ENCODE measurements around the gene RBM22.

RBM22 gene

GRCh38 chr5:150706776-150707390 is 6.0 kb upstream of the RBM22 start:
- Histone ChIP-seq H3K36me3 (ENCODE audit: control insufficient read depth, insufficient read depth, low read length, severe bottlenecking) (peaks cover 49% of the 10 kb centered on the region), H3K9ac (ENCODE audit: low read length) (no peak overlapping the region), H3K9me3 (ENCODE audit: control insufficient read depth, low read length) (no peaks in the 10 kb centered on the region), H3K4me1 (ENCODE audit: control insufficient read depth, insufficient read depth, low read length) (no peaks in the 10 kb centered on the region), H3K27me3 (replicated peaks; ENCODE audit: control insufficient read depth, insufficient read depth, low read length) (no peaks in the 10 kb centered on the region), H3K4me3 (ENCODE audit: low read length) (no peak overlapping the region)
- DNase-seq (ENCODE audit: low read depth): no peak

DNA sequence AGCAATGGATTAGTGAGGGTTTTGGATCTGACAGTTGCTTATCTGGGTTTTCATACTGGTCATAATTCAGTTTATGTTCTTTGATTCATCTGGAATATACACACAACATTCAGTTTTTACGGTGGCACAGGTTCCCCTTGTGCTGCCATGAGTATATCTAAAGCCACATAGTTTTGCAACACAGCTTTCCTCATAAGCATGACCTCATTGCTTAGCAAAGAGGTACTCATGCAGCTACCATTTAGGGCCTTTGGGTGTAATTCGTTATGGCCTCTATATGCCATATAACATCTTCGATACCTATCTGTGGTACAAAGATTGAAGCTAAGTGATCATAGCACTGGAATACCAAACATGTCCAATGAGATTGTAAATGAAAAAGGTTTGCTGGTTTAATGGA is 2.9 kb upstream of the RBM22 start:
- Histone ChIP-seq H3K9ac (ENCODE audit: low read length) (no peak overlapping the region), H3K9me3 (ENCODE audit: control insufficient read depth, low read length) (no peaks in the 10 kb centered on the region), H3K4me3 (ENCODE audit: low read length) (no peak overlapping the region), H3K27me3 (replicated peaks; ENCODE audit: control insufficient read depth, insufficient read depth, low read length) (no peaks in the 10 kb centered on the region), H3K36me3 (ENCODE audit: control insufficient read depth, insufficient read depth, low read length, severe bottlenecking) (peaks cover 19% of the 10 kb centered on the region), H3K4me1 (ENCODE audit: control insufficient read depth, insufficient read depth, low read length) (peaks cover 11% of the 10 kb centered on the region)
- no peak for DNase-seq (ENCODE audit: low read depth)

DNA sequence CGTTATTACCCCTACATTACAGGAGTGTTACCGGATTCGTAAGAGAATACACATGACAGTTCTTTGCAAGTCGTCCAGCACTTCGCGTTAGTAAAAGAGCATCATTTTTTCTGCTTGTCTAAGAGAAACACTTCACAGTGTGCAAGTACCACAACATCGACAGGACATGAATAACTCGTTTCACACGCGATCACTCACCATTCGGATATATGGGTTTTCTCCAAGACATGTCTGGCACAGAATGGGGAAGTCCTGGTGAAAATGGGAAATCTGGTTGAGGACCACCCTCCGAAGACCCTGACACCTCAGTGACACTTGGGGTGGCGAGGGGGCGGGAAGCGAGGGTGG is 642 bp downstream of the RBM22 start:
- Histone ChIP-seq H3K4me3 (ENCODE audit: low read length) (peak overlapping the region; percentile 97), H3K27me3 (replicated peaks; ENCODE audit: control insufficient read depth, insufficient read depth, low read length) (no peaks in the 10 kb centered on the region), H3K36me3 (ENCODE audit: control insufficient read depth, insufficient read depth, low read length, severe bottlenecking) (peaks cover 37% of the 10 kb centered on the region), H3K9me3 (ENCODE audit: control insufficient read depth, low read length) (no peaks in the 10 kb centered on the region), H3K9ac (ENCODE audit: low read length) (peak overlapping the region; percentile 98), H3K4me1 (ENCODE audit: control insufficient read depth, insufficient read depth, low read length) (peaks cover 11% of the 10 kb centered on the region)
- no peak for DNase-seq (ENCODE audit: low read depth)

- Histone ChIP-seq H3K9ac (ENCODE audit: low read length) (no peak overlapping the region), H3K4me3 (ENCODE audit: low read length) (no peak overlapping the region), H3K36me3 (ENCODE audit: control insufficient read depth, insufficient read depth, low read length, severe bottlenecking) (peaks cover 88% of the 10 kb centered on the region), H3K4me1 (ENCODE audit: control insufficient read depth, insufficient read depth, low read length) (peaks cover 4% of the 10 kb centered on the region), H3K27me3 (replicated peaks; ENCODE audit: control insufficient read depth, insufficient read depth, low read length) (no peaks in the 10 kb centered on the region), H3K9me3 (ENCODE audit: control insufficient read depth, low read length) (no peaks in the 10 kb centered on the region)
- DNase-seq (ENCODE audit: low read depth): peak; percentile 15
Measured at GRCh38 chr5:150694612-150695011, 6.2 kb downstream of the RBM22 start.

DNA sequence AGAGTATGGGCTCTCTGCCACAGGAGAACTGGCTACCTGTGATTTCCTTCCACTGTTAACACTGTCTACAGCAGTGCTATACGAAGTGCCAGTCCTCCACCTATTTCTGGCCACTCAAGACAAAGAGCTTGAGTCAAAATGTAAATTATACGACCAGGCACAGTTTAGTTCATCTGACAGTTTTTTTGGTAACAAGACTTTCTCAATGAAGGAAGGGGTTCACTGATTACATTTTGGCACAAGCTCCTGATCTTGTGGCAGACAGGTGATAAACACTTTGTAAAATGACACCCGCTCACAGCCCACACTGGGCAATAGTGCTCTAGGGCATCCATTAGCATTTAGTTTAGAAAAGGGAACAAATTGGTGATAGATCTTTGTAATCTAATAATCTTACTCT is 8.6 kb downstream of the RBM22 start:
- no peak for DNase-seq (ENCODE audit: low read depth)
- no peak overlapping the region for H3K9ac ChIP-seq (ENCODE audit: low read length)
- H3K27me3 ChIP-seq (replicated peaks; ENCODE audit: control insufficient read depth, insufficient read depth, low read length): no peaks in the 10 kb centered on the region
- no peaks in the 10 kb centered on the region for H3K9me3 ChIP-seq (ENCODE audit: control insufficient read depth, low read length)
- H3K36me3 ChIP-seq (ENCODE audit: control insufficient read depth, insufficient read depth, low read length, severe bottlenecking): peaks cover 72% of the 10 kb centered on the region
- no peak overlapping the region for H3K4me3 ChIP-seq (ENCODE audit: low read length)
- H3K4me1 ChIP-seq (ENCODE audit: control insufficient read depth, insufficient read depth, low read length): no peaks in the 10 kb centered on the region

- Histone ChIP-seq H3K4me1 (ENCODE audit: control insufficient read depth, insufficient read depth, low read length) (no peaks in the 10 kb centered on the region), H3K27me3 (replicated peaks; ENCODE audit: control insufficient read depth, insufficient read depth, low read length) (no peaks in the 10 kb centered on the region), H3K36me3 (ENCODE audit: control insufficient read depth, insufficient read depth, low read length, severe bottlenecking) (peaks cover 57% of the 10 kb centered on the region), H3K9ac (ENCODE audit: low read length) (no peak overlapping the region), H3K4me3 (ENCODE audit: low read length) (no peak overlapping the region), H3K9me3 (ENCODE audit: control insufficient read depth, low read length) (no peaks in the 10 kb centered on the region)
- DNase-seq (ENCODE audit: low read depth): no peak
Measured at GRCh38 chr5:150690760-150691159, 10.1 kb downstream of the RBM22 start.

- no peak overlapping the region for H3K4me3 ChIP-seq (ENCODE audit: low read length)
- DNase-seq (ENCODE audit: low read depth): no peak
- H3K9ac ChIP-seq (ENCODE audit: low read length): no peak overlapping the region
- H3K27me3 ChIP-seq (replicated peaks; ENCODE audit: control insufficient read depth, insufficient read depth, low read length): no peaks in the 10 kb centered on the region
- peaks cover 40% of the 10 kb centered on the region for H3K36me3 ChIP-seq (ENCODE audit: control insufficient read depth, insufficient read depth, low read length, severe bottlenecking)
- no peaks in the 10 kb centered on the region for H3K9me3 ChIP-seq (ENCODE audit: control insufficient read depth, low read length)
- no peaks in the 10 kb centered on the region for H3K4me1 ChIP-seq (ENCODE audit: control insufficient read depth, insufficient read depth, low read length)
Measured at GRCh38 chr5:150689120-150689519, 11.7 kb downstream of the RBM22 start.

DNA sequence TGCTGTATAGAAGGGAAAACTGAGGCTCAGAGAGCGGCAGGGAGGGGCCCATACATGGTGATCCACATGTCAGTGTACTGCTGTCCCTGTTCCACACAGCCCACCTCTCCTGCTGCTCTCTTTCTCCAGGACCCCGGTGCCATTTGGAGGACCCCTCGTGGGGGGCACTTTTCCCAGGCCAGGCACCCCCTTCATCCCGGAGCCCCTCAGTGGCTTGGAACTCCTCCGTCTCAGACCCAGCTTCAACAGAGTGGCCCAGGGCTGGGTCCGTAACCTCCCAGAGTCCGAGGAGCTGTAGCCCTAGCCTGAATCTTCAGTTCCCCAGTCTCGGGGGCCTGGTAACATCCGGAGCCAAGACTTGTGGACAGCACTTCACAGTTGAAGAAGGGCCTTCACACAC is 24.3 kb downstream of the RBM22 start:
- no peaks in the 10 kb centered on the region for H3K27me3 ChIP-seq (replicated peaks; ENCODE audit: control insufficient read depth, insufficient read depth, low read length)
- H3K9me3 ChIP-seq (ENCODE audit: control insufficient read depth, low read length): no peaks in the 10 kb centered on the region
- no peak overlapping the region for H3K9ac ChIP-seq (ENCODE audit: low read length)
- H3K4me3 ChIP-seq (ENCODE audit: low read length): no peak overlapping the region
- peaks cover 4% of the 10 kb centered on the region for H3K36me3 ChIP-seq (ENCODE audit: control insufficient read depth, insufficient read depth, low read length, severe bottlenecking)
- DNase-seq (ENCODE audit: low read depth): no peak
- peaks cover 24% of the 10 kb centered on the region for H3K4me1 ChIP-seq (ENCODE audit: control insufficient read depth, insufficient read depth, low read length)

GRCh38 chr5:150675069-150675468 is 25.8 kb downstream of the RBM22 start:
- peaks cover 4% of the 10 kb centered on the region for H3K36me3 ChIP-seq (ENCODE audit: control insufficient read depth, insufficient read depth, low read length, severe bottlenecking)
- H3K27me3 ChIP-seq (replicated peaks; ENCODE audit: control insufficient read depth, insufficient read depth, low read length): no peaks in the 10 kb centered on the region
- peaks cover 24% of the 10 kb centered on the region for H3K4me1 ChIP-seq (ENCODE audit: control insufficient read depth, insufficient read depth, low read length)
- H3K9ac ChIP-seq (ENCODE audit: low read length): peak overlapping the region; percentile 14
- H3K4me3 ChIP-seq (ENCODE audit: low read length): no peak overlapping the region
- H3K9me3 ChIP-seq (ENCODE audit: control insufficient read depth, low read length): no peaks in the 10 kb centered on the region
- DNase-seq (ENCODE audit: low read depth): no peak

DNA sequence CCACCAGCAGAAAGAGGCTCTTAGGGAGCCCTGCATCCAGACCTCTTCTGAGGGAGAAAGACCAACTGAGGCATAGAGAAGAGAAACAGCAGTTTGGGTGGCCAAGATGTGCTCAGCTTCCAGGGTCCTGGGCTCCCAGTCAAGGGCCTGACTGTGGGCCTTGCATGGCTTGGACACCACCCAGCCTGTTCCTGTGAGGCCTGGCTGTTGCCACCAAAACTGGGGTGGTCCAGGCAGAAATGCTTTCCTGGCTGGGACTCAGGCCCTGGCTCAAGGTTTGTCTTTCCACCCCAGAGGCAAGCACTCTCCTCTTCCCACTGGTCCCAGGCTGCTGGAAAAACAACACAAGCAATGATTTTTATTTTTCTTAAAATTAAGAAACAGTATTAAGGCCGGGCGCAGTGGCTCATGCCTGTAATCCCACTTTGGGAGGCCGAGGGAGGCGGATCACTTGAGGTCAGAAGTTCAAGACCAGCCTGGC is 26.5 kb downstream of the RBM22 start:
- no peak for DNase-seq (ENCODE audit: low read depth)
- H3K9me3 ChIP-seq (ENCODE audit: control insufficient read depth, low read length): no peaks in the 10 kb centered on the region
- H3K4me3 ChIP-seq (ENCODE audit: low read length): no peak overlapping the region
- peaks cover 4% of the 10 kb centered on the region for H3K36me3 ChIP-seq (ENCODE audit: control insufficient read depth, insufficient read depth, low read length, severe bottlenecking)
- peak overlapping the region; percentile 33 for H3K9ac ChIP-seq (ENCODE audit: low read length)
- no peaks in the 10 kb centered on the region for H3K27me3 ChIP-seq (replicated peaks; ENCODE audit: control insufficient read depth, insufficient read depth, low read length)
- H3K4me1 ChIP-seq (ENCODE audit: control insufficient read depth, insufficient read depth, low read length): peaks cover 24% of the 10 kb centered on the region

GRCh38 chr5:150672884-150673275 is 28.0 kb downstream of the RBM22 start:
- Histone ChIP-seq H3K4me1 (ENCODE audit: control insufficient read depth, insufficient read depth, low read length) (peaks cover 24% of the 10 kb centered on the region), H3K4me3 (ENCODE audit: low read length) (peak overlapping the region; percentile 70)

GRCh38 chr5:150672237-150672883 is 28.5 kb downstream of the RBM22 start:
- Histone ChIP-seq H3K9me3 (ENCODE audit: control insufficient read depth, low read length) (no peaks in the 10 kb centered on the region), H3K9ac (ENCODE audit: low read length) (no peak overlapping the region), H3K4me1 (ENCODE audit: control insufficient read depth, insufficient read depth, low read length) (peaks cover 24% of the 10 kb centered on the region), H3K36me3 (ENCODE audit: control insufficient read depth, insufficient read depth, low read length, severe bottlenecking) (no peaks in the 10 kb centered on the region), H3K27me3 (replicated peaks; ENCODE audit: control insufficient read depth, insufficient read depth, low read length) (no peaks in the 10 kb centered on the region), H3K4me3 (ENCODE audit: low read length) (peak overlapping the region; percentile 70)
- peak; percentile 45 for DNase-seq (ENCODE audit: low read depth)

More at GRCh38 chr5:150672884-150673275, 28.0 kb downstream of the RBM22 start:
- Histone ChIP-seq H3K9me3 (ENCODE audit: control insufficient read depth, low read length) (no peaks in the 10 kb centered on the region), H3K27me3 (replicated peaks; ENCODE audit: control insufficient read depth, insufficient read depth, low read length) (no peaks in the 10 kb centered on the region), H3K9ac (ENCODE audit: low read length) (no peak overlapping the region), H3K36me3 (ENCODE audit: control insufficient read depth, insufficient read depth, low read length, severe bottlenecking) (no peaks in the 10 kb centered on the region)
- DNase-seq (ENCODE audit: low read depth): no peak

All from adipocyte (in vitro differentiated cells).